22Rv1 (cell line): Measurements from ENCODE around the gene KRTAP10-9.
"Not testable (repeated sequence)": the region's sequence is repeated elsewhere in the genome, so short reads cannot be mapped to it uniquely, and the experiment has no call there.

Source experiments
- H3K27ac ChIP-seq: fragments of 450-650 bp; 2 replicates; pipeline ENCODE4 v1.5.1; 2017
- ZFX ChIP-seq: fragments of 450-650 bp; IDR thresholded peaks from 2 replicates; pipeline ENCODE4 v1.6.1; 2017; ENCODE audit warnings: antibody characterized with exemption, borderline replicate concordance
- TF ChIP-seq, protein P1 (sequence below): fragments of 450-650 bp; IDR thresholded peaks from 2 replicates; pipeline ENCODE4 v1.5.1; 2017; ENCODE audit warnings: mild to moderate bottlenecking

The KRTAP10-9 gene

DNA sequence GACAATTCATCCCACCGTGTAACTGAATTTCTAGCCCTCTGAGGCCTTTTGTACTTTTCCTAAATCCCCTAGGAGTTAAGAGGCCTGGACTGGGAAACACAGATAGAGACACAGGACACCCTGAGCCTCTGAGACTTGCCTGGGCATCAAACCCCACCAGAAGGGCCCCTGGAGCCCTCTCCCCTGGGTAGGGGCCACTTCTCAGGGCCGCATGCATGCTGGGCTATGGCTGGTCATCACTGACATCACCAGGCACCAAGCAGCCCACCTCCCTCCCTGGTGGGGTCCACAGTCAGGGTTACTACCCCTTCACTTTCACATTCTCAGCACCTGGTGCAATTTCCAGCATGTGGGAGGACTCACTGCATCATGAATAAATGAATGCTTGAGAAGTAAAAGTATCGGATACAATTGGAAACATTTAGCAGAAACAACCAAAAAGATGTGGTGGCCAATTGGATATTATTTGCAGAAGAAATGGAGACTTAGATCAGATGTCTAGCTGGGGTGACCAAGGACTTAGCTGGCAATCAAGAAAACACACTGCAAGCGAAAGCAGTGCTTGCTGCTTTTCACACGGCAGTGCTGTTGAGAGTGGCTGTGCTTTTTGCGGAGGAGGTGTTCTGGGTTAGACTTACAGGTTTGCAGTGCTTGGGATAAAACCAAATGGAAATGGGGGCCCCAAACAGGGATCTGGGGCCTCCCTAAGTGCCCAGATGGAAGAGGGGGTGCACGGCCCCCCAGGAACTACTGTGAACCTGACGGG lies 27.4 kb upstream of the KRTAP10-9 start:
- TF ChIP-seq, protein P1, sequence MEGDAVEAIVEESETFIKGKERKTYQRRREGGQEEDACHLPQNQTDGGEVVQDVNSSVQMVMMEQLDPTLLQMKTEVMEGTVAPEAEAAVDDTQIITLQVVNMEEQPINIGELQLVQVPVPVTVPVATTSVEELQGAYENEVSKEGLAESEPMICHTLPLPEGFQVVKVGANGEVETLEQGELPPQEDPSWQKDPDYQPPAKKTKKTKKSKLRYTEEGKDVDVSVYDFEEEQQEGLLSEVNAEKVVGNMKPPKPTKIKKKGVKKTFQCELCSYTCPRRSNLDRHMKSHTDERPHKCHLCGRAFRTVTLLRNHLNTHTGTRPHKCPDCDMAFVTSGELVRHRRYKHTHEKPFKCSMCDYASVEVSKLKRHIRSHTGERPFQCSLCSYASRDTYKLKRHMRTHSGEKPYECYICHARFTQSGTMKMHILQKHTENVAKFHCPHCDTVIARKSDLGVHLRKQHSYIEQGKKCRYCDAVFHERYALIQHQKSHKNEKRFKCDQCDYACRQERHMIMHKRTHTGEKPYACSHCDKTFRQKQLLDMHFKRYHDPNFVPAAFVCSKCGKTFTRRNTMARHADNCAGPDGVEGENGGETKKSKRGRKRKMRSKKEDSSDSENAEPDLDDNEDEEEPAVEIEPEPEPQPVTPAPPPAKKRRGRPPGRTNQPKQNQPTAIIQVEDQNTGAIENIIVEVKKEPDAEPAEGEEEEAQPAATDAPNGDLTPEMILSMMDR = no peak
- TF ChIP-seq ZFX = no peak

DNA sequence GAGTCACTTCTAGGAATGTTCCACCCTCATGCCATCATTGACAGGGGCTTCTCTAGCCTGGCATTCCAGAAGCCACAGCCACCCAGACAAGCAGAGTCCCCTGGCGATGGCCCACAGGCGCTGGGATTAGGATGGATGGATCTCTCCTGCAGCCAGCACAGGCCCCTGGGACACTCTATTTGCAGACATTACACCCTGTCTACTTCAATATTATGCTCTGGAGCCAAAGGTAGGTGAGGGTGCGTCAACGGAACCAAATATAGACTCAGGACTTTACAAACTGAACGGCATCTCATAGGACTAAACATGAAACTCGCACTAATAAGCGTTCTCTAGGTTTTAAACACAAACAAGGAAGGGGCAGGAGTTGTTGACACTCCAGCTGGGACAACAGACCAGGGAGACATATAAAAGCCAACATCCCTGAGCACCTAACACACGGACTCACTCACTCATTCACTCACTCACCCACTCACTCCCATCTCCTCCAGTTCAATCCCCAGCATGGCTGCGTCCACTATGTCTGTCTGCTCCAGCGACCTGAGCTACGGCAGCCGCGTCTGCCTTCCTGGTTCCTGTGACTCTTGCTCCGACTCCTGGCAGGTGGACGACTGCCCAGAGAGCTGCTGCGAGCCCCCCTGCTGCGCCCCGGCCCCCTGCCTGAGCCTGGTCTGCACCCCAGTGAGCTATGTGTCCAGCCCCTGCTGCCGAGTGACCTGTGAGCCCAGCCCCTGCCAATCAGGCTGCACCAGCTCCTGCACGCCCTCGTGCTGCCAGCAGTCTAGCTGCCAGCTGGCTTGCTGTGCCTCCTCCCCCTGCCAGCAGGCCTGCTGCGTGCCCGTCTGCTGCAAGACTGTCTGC lies 26.5 kb upstream of the KRTAP10-9 start, which contains the start of gene KRTAP10-7:
Gene KRTAP10-7, plus strand, starts transcription at position 480 of the 861 bp plus-strand sequence. Its CDS starts 25 bp downstream, at position 505.
- not testable (repeated sequence) for H3K27ac ChIP-seq

More for the DNA sequence above, 27.4 kb upstream of the KRTAP10-9 start:
- H3K27ac ChIP-seq = no peak overlapping the region

DNA sequence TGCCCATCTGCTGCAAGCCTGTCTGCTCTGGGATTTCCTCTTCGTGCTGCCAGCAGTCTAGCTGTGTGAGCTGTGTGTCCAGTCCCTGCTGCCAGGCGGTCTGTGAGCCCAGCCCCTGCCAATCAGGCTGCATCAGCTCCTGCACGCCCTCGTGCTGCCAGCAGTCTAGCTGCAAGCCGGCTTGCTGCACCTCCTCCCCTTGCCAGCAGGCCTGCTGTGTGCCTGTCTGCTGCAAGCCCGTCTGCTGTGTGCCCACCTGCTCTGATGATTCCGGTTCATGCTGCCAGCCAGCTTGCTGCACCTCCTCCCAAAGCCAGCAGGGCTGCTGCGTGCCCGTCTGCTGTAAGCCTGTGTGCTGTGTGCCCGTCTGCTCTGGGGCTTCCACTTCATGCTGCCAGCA lies 25.8 kb upstream of the KRTAP10-9 start:
- TF ChIP-seq, protein P1 = peak; percentile 26; the same call in 1 of the 2 replicates
- not testable (repeated sequence) for H3K27ac ChIP-seq

DNA sequence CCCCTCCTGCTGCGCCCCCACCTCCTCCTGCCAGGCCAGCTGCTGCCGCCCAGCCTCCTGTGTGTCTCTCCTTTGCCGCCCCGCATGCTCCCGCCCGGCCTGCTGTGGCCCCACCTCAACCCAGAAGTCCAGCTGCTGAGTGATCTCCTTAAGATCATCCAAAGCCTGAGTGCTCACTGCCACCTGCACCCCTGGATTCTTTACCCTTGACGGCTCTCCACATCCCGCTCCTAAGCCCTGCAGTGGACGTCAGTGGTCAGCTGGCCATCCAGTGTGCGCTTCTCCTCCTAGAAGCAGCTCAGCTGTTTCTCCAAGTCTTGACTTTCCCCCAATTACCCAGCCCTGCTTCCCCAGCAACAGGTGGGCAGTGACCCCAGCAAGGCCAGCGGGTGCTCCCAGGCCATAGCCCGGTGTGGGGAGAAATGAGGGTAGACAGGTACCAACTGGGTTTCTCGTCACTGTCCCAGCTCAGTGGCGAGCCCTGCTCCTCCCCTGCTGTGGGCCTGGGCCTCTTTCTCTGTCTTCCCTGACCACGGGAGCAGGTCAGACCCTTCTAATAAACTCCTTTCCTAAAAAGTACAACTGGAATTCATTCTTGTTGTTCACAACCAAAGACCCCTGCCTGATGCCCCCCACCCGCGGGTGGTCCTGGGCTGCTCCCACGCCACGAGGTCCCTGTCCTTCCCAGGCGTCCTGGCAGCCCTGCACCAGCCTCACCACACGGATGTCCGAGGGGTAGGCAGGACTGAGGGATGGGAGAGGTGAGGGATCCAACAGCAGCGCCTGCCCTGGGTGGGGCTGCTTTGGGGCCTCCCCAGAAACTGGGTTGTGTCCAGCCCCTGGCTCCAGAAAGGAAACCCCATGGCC lies 25.1 kb upstream of the KRTAP10-9 start:
- TF ChIP-seq, protein P1 = no peak
- TF ChIP-seq ZFX = no peak
- no peak overlapping the region for H3K27ac ChIP-seq

DNA sequence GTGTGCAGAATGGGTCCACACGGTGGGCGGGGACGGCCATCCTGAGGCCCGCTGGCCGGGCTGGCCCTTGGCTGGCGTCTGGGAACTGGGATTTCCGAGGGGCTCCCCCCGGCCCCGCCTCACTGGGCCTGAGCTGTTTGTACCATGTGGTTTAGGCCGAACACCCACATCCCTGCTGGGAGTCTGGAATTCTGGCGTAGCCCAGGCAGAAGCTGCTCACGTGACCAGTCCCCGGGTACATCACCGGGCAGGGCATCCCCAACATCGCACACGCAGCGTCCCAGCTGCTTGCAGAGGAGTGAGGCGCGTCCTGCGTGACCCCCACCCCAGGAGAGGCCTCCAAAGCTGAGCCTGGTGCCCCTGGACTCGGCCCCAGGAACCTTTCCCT lies 24.4 kb upstream of the KRTAP10-9 start:
- TF ChIP-seq ZFX = no peak
- TF ChIP-seq, protein P1 = no peak
- no peak overlapping the region for H3K27ac ChIP-seq

DNA sequence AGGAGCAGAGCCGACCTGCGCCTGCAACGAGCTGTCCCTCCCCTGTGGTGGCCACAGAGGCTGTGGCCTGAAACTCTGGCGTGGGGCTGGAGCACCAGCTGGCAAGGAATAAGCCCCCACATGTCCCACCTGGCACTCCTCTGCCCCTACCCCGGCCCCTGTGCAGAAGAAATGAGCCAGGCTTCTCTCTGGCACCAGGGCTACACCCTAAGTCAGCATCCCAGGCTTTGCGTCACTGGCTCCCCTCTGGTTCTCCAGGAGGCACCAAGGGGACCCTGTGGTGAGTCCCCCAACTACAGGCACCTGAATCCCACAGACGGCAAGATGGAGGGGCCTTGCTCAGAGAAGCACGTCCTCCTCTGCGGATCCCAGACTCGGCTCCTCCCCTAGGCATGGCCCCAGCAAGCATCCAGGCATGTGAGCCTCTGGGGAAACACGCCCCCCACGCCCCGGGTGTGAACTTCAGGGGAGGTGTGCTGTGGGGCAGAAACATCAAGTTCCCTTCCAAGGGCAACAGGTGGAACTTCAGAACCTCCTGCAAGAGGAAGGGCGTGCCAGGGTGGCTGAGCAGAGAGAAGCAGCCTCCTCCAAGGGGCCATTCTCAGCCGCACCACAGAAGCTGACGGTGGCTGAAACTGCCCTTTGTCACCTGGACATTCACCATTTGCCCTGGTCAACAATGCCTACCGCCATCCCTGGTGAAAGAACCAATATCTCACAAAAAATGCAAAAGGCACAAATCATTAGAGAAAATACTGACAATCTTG lies 23.6 kb upstream of the KRTAP10-9 start:
- TF ChIP-seq, protein P1 = no peak
- TF ChIP-seq ZFX = no peak
- H3K27ac ChIP-seq = no peak overlapping the region

DNA sequence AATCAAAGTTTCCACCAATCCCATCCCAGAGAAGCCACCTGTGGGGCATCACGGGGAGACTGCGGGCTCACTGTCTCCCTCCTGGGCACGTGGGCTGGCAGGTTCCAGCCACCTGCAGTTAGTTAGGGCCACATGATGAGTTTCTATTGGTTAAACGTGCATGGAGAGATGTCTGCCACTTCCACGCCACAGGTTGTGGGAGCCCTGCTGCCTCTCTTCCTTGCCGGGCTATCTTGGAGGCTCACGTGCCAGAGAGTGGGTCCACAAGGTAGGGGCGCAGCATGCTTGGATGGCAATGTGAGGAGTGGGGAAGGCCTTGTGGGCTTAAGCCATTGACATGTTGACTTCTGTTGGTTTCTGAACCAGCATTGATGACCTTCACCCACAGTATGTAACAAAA lies 23.0 kb upstream of the KRTAP10-9 start:
- TF ChIP-seq, protein P1 = no peak
- TF ChIP-seq ZFX = no peak
- H3K27ac ChIP-seq = no peak overlapping the region
